Tibial artery (tissue), 4 donors: ENCODE measurements around the gene TACC3.

ENCODE experiments used
- DNase-seq, 2 donors: peaks; one replicate each; pipeline ENCODE4 v3.0.0-alpha.2; 2019
- H3K27ac ChIP-seq, 2 donors: fragments of 200-600 bp; sonication (generic) in 1 of 2; 1 replicate in 1 of 2; 2 replicates in 1 of 2; pipeline ENCODE4 v1.5.1; 2018 to 2019; ENCODE audit warnings: mild to moderate bottlenecking in 1 of 2
- H3K27me3 ChIP-seq, 2 donors: fragments of 200-600 bp; sonication (generic) in 1 of 2; one replicate each; pipeline versions ENCODE4 v1.5.1 to v1.6.0; 2016 to 2019
- H3K36me3 ChIP-seq, 3 donors: fragments of 200-600 bp; sonication (generic) in 2 of 3; one replicate each; pipeline ENCODE4 v1.5.1; 2016 to 2019; ENCODE audit warnings: mild to moderate bottlenecking in 2 of 3
- H3K4me1 ChIP-seq, 4 donors: fragments of 200-600 bp; sonication (generic) in 2 of 4; 1 replicate in 3 of 4; 2 replicates in 1 of 4; pipeline ENCODE4 v1.5.1; 2016 to 2019
- H3K4me3 ChIP-seq, 2 donors: fragments of 200-600 bp; sonication (generic) in 1 of 2; 1 replicate in 1 of 2; 2 replicates in 1 of 2; pipeline ENCODE4 v1.5.1; 2018 to 2019; ENCODE audit warnings: mild to moderate bottlenecking in 2 of 2
- H3K9me3 ChIP-seq, 3 donors: fragments of 200-600 bp; sonication (generic) in 1 of 3; one replicate each; pipeline ENCODE4 v1.5.1; 2016 to 2019
- CTCF ChIP-seq, 2 experiments: fragments of 200-600 bp in 1 of 2; fragments of 450-650 bp in 1 of 2; IDR thresholded peaks; one replicate each; pipeline ENCODE4 v1.5.1; 2017 to 2019; ENCODE audit warnings: antibody characterized with exemption in 2 of 2, mild to moderate bottlenecking in 1 of 2, moderate library complexity in 1 of 2
- intact Hi-C: fragments of 100-400 bp; cut with DNase I; formaldehyde crosslinking; loops from one replicate; pipeline ENCODE4 v1.15.0; 2023; ENCODE audit warnings: low total_unique reads

Gene TACC3

GRCh38 chr4:1749370-1749769 lies 28.0 kb downstream of the TACC3 start:
- Histone ChIP-seq H3K4me1 (peaks cover 0 to 16% (median 0%) of the 10 kb centered on the region in 4 donors), H3K27me3 (peaks cover 0 to 59% of the 10 kb centered on the region in 2 donors), H3K4me3 (no peak overlapping the region), H3K9me3 (no peaks in the 10 kb centered on the region), H3K36me3 (peaks cover 0 to 4% (median 0%) of the 10 kb centered on the region in 3 donors), H3K27ac (no peak overlapping the region)
- TF ChIP-seq CTCF (IDR thresholded peaks at IDR 0.05) = no peak
- intact Hi-C loops = loop anchor here (5.0 kb wide), 1 partner anchor 148 kb away; no protein-coding TSS in a partner anchor
- no peak for DNase-seq

GRCh38 chr4:1749826-1750225 lies 28.5 kb downstream of the TACC3 start:
- H3K4me3 ChIP-seq = no peak overlapping the region
- intact Hi-C loops = loop anchor here (5.0 kb wide), 1 partner anchor 147 kb away; no protein-coding TSS in a partner anchor
- peaks cover 0 to 16% (median 0%) of the 10 kb centered on the region in 4 donors for H3K4me1 ChIP-seq
- H3K27me3 ChIP-seq = peaks cover 0 to 59% of the 10 kb centered on the region in 2 donors
- H3K27ac ChIP-seq = no peak overlapping the region
- TF ChIP-seq CTCF (IDR thresholded peaks at IDR 0.05) = no peak
- no peaks in the 10 kb centered on the region for H3K36me3 ChIP-seq
- no peak for DNase-seq
- H3K9me3 ChIP-seq = no peaks in the 10 kb centered on the region

GRCh38 chr4:1750381-1751154 lies 29.2 kb downstream of the TACC3 start:
- no peaks in the 10 kb centered on the region for H3K9me3 ChIP-seq
- no peak overlapping the region for H3K27ac ChIP-seq
- peaks cover 0 to 59% of the 10 kb centered on the region in 2 donors for H3K27me3 ChIP-seq
- no peaks in the 10 kb centered on the region for H3K36me3 ChIP-seq
- TF ChIP-seq CTCF (IDR thresholded peaks at IDR 0.05) = no peak
- no peak overlapping the region for H3K4me3 ChIP-seq
- peaks cover 0 to 16% (median 0%) of the 10 kb centered on the region in 4 donors for H3K4me1 ChIP-seq
- no peak for DNase-seq
- intact Hi-C loops = no loop called here

GRCh38 chr4:1751155-1751918 lies 30.0 kb downstream of the TACC3 start:
- Histone ChIP-seq H3K4me3 (no peak overlapping the region), H3K27me3 (peaks cover 0 to 58% of the 10 kb centered on the region in 2 donors), H3K9me3 (no peaks in the 10 kb centered on the region), H3K27ac (no peak overlapping the region), H3K36me3 (no peaks in the 10 kb centered on the region), H3K4me1 (peaks cover 0 to 14% (median 0%) of the 10 kb centered on the region in 4 donors)
- DNase-seq = no peak
- no peak for TF ChIP-seq CTCF (IDR thresholded peaks at IDR 0.05)
- intact Hi-C loops = no loop called here

- Histone ChIP-seq H3K4me3 (no peak overlapping the region), H3K27me3 (peaks cover 0 to 53% of the 10 kb centered on the region in 2 donors), H3K9me3 (no peaks in the 10 kb centered on the region), H3K36me3 (no peaks in the 10 kb centered on the region), H3K4me1 (peaks cover 0 to 13% (median 0%) of the 10 kb centered on the region in 4 donors), H3K27ac (no peak overlapping the region)
- DNase-seq = no peak
- no peak for TF ChIP-seq CTCF (IDR thresholded peaks at IDR 0.05)
- intact Hi-C loops = no loop called here
Observed at GRCh38 chr4:1751919-1752283, 30.6 kb downstream of the TACC3 start.
